SK-N-SH treated with all-trans-retinoic acid at 6 μM for 48 hours (cell line): ENCODE results near the gene PTGIS.

Experiments used
- ESRRG ChIP-seq: fragments of 250-450 bp; sonication (Bioruptor Pico); IDR thresholded peaks from 2 replicates; pipeline ENCODE4 v1.6.1; 2021; ENCODE audit warnings: mild to moderate bottlenecking
- ZFP3 ChIP-seq: fragments of 250-450 bp; sonication (Bioruptor Pico); IDR thresholded peaks from 2 replicates; pipeline ENCODE4 v1.5.0; 2020; ENCODE audit warnings: mild to moderate bottlenecking, moderate library complexity
- ZNF8 ChIP-seq: fragments of 450-650 bp; formaldehyde crosslinking; IDR thresholded peaks from 2 replicates; pipeline ENCODE4 v1.5.0; 2020; ENCODE audit warnings: mild to moderate bottlenecking, moderate library complexity
- TF ChIP-seq, protein P1 (sequence below): fragments of 250-450 bp; sonication (Bioruptor Pico); IDR thresholded peaks from 2 replicates; pipeline ENCODE4 v1.8.0; 2021; ENCODE audit warnings: low read depth, mild to moderate bottlenecking, moderate library complexity, borderline replicate concordance
- TF ChIP-seq, protein P2 (sequence below): fragments of 250-450 bp; sonication (Bioruptor Pico); IDR thresholded peaks from 2 replicates; pipeline ENCODE4 v1.8.0; 2020; ENCODE audit warnings: mild to moderate bottlenecking, moderate library complexity, borderline replicate concordance

DNA sequence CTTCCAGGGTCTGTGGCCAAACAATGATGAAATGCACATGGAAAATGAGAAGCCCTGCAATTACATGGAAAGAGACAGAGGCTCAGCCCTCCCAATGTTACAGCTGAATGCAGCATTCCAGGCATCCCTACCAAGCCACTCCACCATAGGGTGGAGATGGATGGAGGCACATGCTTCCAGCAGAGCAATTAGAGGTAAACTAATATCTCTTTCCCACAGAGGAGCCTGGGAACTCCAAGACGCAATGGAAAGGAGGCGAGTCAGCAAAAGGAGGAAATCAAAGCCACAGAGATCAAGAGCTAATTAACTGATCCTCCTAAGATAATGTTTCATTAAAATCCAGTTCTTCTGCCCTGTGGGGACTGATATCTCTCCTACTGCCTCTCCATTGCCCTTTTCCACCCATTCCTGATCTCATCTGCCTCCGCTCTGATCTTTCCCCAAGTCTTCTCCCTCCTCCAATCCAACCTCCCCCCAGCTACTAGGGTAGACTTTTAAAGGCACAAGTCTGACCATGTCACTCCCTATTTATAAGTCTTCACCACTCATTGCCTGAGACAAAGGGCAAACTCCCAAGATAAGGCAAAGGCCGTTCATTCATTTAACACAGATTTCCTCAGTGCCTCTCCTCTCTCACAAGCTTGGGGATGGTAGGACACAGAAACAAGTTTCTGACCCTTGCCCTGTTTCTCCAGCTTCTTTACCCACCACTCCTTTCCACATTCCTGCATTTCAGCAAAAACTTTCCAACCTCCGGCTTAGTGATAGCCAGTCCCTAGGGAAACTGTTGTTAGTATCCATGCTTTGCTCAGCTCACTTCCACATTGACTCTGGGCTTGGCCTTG lies 71.2 kb downstream of the PTGIS start:
- TF ChIP-seq ZFP3 (CRISPR knock-in tag) (no peak), ZNF8 (CRISPR knock-in tag) (no peak), ESRRG (CRISPR knock-in tag) (no peak)
- TF ChIP-seq, protein P1, sequence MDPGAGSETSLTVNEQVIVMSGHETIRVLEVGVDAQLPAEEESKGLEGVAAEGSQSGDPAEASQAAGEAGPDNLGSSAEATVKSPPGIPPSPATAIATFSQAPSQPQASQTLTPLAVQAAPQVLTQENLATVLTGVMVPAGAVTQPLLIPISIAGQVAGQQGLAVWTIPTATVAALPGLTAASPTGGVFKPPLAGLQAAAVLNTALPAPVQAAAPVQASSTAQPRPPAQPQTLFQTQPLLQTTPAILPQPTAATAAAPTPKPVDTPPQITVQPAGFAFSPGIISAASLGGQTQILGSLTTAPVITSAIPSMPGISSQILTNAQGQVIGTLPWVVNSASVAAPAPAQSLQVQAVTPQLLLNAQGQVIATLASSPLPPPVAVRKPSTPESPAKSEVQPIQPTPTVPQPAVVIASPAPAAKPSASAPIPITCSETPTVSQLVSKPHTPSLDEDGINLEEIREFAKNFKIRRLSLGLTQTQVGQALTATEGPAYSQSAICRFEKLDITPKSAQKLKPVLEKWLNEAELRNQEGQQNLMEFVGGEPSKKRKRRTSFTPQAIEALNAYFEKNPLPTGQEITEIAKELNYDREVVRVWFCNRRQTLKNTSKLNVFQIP, result no peak
- TF ChIP-seq, protein P2, sequence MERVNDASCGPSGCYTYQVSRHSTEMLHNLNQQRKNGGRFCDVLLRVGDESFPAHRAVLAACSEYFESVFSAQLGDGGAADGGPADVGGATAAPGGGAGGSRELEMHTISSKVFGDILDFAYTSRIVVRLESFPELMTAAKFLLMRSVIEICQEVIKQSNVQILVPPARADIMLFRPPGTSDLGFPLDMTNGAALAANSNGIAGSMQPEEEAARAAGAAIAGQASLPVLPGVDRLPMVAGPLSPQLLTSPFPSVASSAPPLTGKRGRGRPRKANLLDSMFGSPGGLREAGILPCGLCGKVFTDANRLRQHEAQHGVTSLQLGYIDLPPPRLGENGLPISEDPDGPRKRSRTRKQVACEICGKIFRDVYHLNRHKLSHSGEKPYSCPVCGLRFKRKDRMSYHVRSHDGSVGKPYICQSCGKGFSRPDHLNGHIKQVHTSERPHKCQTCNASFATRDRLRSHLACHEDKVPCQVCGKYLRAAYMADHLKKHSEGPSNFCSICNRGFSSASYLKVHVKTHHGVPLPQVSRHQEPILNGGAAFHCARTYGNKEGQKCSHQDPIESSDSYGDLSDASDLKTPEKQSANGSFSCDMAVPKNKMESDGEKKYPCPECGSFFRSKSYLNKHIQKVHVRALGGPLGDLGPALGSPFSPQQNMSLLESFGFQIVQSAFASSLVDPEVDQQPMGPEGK (CRISPR knock-in tag), result no peak
